Stomach (tissue), 9 donors: Measurements from ENCODE around the gene GRAMD4. TPM values are rescaled to one million over a fixed set of nuclear protein-coding genes. Genes with fewer than 3 reads are reported as not detected.

ENCODE experiments used
- DNase-seq, 2 donors: peaks; one replicate each; pipeline versions ENCODE4 v3.0.0 to v3.0.0-alpha.2; 2013 to 2019
- H3K27ac ChIP-seq, 5 donors: fragments of 200-600 bp in 4 of 5; sonication (generic) in 4 of 5; one replicate each; pipeline ENCODE4 v1.5.1; 2013 to 2019; ENCODE audit warnings: mild to moderate bottlenecking in 1 of 5, moderate library complexity in 1 of 5
- H3K27me3 ChIP-seq, 3 donors: fragments of 200-600 bp; sonication (generic); one replicate each; pipeline ENCODE4 v1.5.1; 2017 to 2019; ENCODE audit warnings: mixed run types in 1 of 3
- H3K36me3 ChIP-seq, 4 donors: fragments of 200-600 bp; sonication (generic); 1 replicate in 3 of 4; 2 replicates in 1 of 4; pipeline ENCODE4 v1.5.1; 2016 to 2019
- H3K4me1 ChIP-seq, 4 donors: fragments of 200-600 bp; sonication (generic); one replicate each; pipeline ENCODE4 v1.5.1; 2016 to 2019
- H3K4me3 ChIP-seq, 4 donors: fragments of 200-600 bp; sonication (generic) in 3 of 4; one replicate each; pipeline ENCODE4 v1.5.1; 2016 to 2019; ENCODE audit warnings: mild to moderate bottlenecking in 1 of 4
- H3K9me3 ChIP-seq, 4 donors: fragments of 200-600 bp; sonication (generic); one replicate each; pipeline ENCODE4 v1.5.1; 2016 to 2019
- CTCF ChIP-seq, 7 experiments: fragments of 450-650 bp in 4 of 7; fragments of 200-600 bp in 3 of 7; sonication (generic) in 3 of 7; IDR thresholded peaks; one replicate each; pipeline ENCODE4 v1.5.1; 2016 to 2019; ENCODE audit warnings: antibody characterized with exemption in 7 of 7, control low read depth in 2 of 7, mild to moderate bottlenecking in 1 of 7
- EP300 ChIP-seq: sonication (generic); formaldehyde crosslinking; IDR thresholded peaks from one replicate; pipeline ENCODE4 v1.6.1; 2017; ENCODE audit warnings: antibody characterized with exemption
- POLR2A ChIP-seq, 4 donors: fragments of 450-650 bp; IDR thresholded peaks; one replicate each; pipeline ENCODE4 v1.6.1; 2016; ENCODE audit warnings: antibody characterized with exemption in 4 of 4, control low read depth in 2 of 4, mild to moderate bottlenecking in 1 of 4, moderate library complexity in 1 of 4
- POLR2AphosphoS5 ChIP-seq, 3 donors: sonication (generic); formaldehyde crosslinking; IDR thresholded peaks; one replicate each; pipeline ENCODE4 v1.6.1; 2016; ENCODE audit warnings: antibody characterized with exemption in 3 of 3
- whole genome bisulfite sequencing, 5 donors: extraction: QIAGEN DNeasy Blood & Tissue Kit in 3 of 5; methylation state at CpG; one replicate each; pipeline versions ENCODE4 v1.1.5 to v1.1.7; 2013 to 2018; 5-methylcytosine and 5-hydroxymethylcytosine counted together
- intact Hi-C: fragments of 100-400 bp; cut with DNase I; formaldehyde crosslinking; loops from one replicate; pipeline ENCODE4 v1.15.1; 2023; ENCODE audit warnings: low total_unique reads
- polyA plus RNA-seq, 3 donors: library from polyadenylated mRNA; stranded (reverse); fragments of 200-250 nt; gene quantifications; one replicate each; pipeline ENCODE4 v1.2.3, GENCODE V29; 2013
- total RNA-seq, 5 donors: library from RNA; depleted of rRNA; stranded (reverse); fragments of >200 nt; gene quantifications; one replicate each; pipeline versions ENCODE4 v1.1.0 to v1.2.3, GENCODE V29; 2014 to 2016
- donor health status: healthy with polysubstance abuse.
- donor health status: Bipolar disorder and iron deficiency.
- donor health status: healthy.

GRAMD4 gene
- total and polyA plus RNA-seq, 8 donors = 7.4 to 452 (median 21.0) TPM

- no peak for DNase-seq
- intact Hi-C loops = no loop called here
- no peak for TF ChIP-seq EP300
- no peak for TF ChIP-seq POLR2AphosphoS5 (IDR thresholded peaks at IDR 0.05)
- no peak for TF ChIP-seq POLR2A (IDR thresholded peaks at IDR 0.05)
- TF ChIP-seq CTCF (IDR thresholded peaks at IDR 0.05) = no peak
- no peaks in the 10 kb centered on the region for H3K9me3 ChIP-seq
- no peak overlapping the region for H3K4me3 ChIP-seq
- peaks cover 37 to 97% (median 85%) of the 10 kb centered on the region in 4 donors for H3K36me3 ChIP-seq
- 75 to 94% (median 88%) methylated on average over 2 to 10 of the region's 10 CpGs for WGBS, 5 donors
- peaks cover 0 to 10% (median 6%) of the 10 kb centered on the region in 4 donors for H3K4me1 ChIP-seq
- no peak overlapping the region for H3K27ac ChIP-seq
- H3K27me3 ChIP-seq = no peaks in the 10 kb centered on the region
These were observed 53.0 kb downstream of the GRAMD4 start for GRCh38 chr22:46673205-46673604.

- H3K27ac ChIP-seq = peak overlapping the region in 2 of 5 donors; percentile 33 to 43
- peaks cover 31 to 97% (median 84%) of the 10 kb centered on the region in 4 donors for H3K36me3 ChIP-seq
- H3K27me3 ChIP-seq = no peaks in the 10 kb centered on the region
- WGBS, 5 donors = 83 to 88% (median 85%) methylated on average over 25 to 32 of the region's 32 CpGs
- TF ChIP-seq EP300 (no peak), CTCF (IDR thresholded peaks at IDR 0.05) (no peak), POLR2A (IDR thresholded peaks at IDR 0.05) (no peak), POLR2AphosphoS5 (IDR thresholded peaks at IDR 0.05) (no peak)
- H3K4me3 ChIP-seq = no peak overlapping the region
- peaks cover 0 to 11% (median 4%) of the 10 kb centered on the region in 4 donors for H3K4me1 ChIP-seq
- no peaks in the 10 kb centered on the region for H3K9me3 ChIP-seq
- DNase-seq = no peak
- intact Hi-C loops = no loop called here
These were observed 53.6 kb downstream of the GRAMD4 start for GRCh38 chr22:46673662-46674236.

- TF ChIP-seq EP300 (no peak), CTCF (IDR thresholded peaks at IDR 0.05) (no peak), POLR2A (IDR thresholded peaks at IDR 0.05) (no peak), POLR2AphosphoS5 (IDR thresholded peaks at IDR 0.05) (peak in 1 of 3 donors; percentile 12)
- WGBS, 5 donors = 69 to 90% (median 79%) methylated on average over 19 of the region's 19 CpGs
- Histone ChIP-seq H3K9me3 (no peaks in the 10 kb centered on the region), H3K4me3 (peak overlapping the region in 2 of 4 donors; percentile 11 to 31), H3K27me3 (no peaks in the 10 kb centered on the region), H3K4me1 (peaks cover 0 to 17% (median 10%) of the 10 kb centered on the region in 4 donors), H3K27ac (peak overlapping the region in 3 of 5 donors; percentile 7 to 38 (median 33)), H3K36me3 (peaks cover 26 to 94% (median 78%) of the 10 kb centered on the region in 4 donors)
- DNase-seq = peak; percentile 60 to 84
- intact Hi-C loops = no loop called here
These were observed 54.2 kb downstream of the GRAMD4 start for GRCh38 chr22:46674367-46674781.

GRCh38 chr22:46674906-46675305, 54.7 kb downstream of the GRAMD4 start:
- H3K4me1 ChIP-seq = peaks cover 4 to 22% (median 15%) of the 10 kb centered on the region in 4 donors
- TF ChIP-seq EP300 (no peak), CTCF (IDR thresholded peaks at IDR 0.05) (no peak), POLR2A (IDR thresholded peaks at IDR 0.05) (no peak), POLR2AphosphoS5 (IDR thresholded peaks at IDR 0.05) (no peak)
- WGBS, 5 donors = 82 to 100% (median 85%) methylated on average over 3 to 11 of the region's 11 CpGs
- peak overlapping the region in 3 of 5 donors; percentile 7 to 38 (median 33) for H3K27ac ChIP-seq
- no peak for DNase-seq
- H3K27me3 ChIP-seq = no peaks in the 10 kb centered on the region
- H3K36me3 ChIP-seq = peaks cover 26 to 89% (median 75%) of the 10 kb centered on the region in 4 donors
- intact Hi-C loops = no loop called here
- H3K9me3 ChIP-seq = no peaks in the 10 kb centered on the region
- H3K4me3 ChIP-seq = peak overlapping the region in 2 of 4 donors; percentile 11 to 31
